ENCODE data around the gene FIZ1.

Gene FIZ1

GRCh38 chr19:55599468-55599841 lies at the start of gene FIZ1:
TSS of gene FIZ1 (minus strand) at chr19:55599517. CDS start at chr19:55597865, 1,652 bp downstream.
- DNase-seq (ENCODE audit: low read depth) = peak; percentile 92

GRCh38 chr19:55648585-55649267 lies 49.4 kb upstream of the FIZ1 start:
- DNase-seq (ENCODE audit: low read depth) = no peak

DNA sequence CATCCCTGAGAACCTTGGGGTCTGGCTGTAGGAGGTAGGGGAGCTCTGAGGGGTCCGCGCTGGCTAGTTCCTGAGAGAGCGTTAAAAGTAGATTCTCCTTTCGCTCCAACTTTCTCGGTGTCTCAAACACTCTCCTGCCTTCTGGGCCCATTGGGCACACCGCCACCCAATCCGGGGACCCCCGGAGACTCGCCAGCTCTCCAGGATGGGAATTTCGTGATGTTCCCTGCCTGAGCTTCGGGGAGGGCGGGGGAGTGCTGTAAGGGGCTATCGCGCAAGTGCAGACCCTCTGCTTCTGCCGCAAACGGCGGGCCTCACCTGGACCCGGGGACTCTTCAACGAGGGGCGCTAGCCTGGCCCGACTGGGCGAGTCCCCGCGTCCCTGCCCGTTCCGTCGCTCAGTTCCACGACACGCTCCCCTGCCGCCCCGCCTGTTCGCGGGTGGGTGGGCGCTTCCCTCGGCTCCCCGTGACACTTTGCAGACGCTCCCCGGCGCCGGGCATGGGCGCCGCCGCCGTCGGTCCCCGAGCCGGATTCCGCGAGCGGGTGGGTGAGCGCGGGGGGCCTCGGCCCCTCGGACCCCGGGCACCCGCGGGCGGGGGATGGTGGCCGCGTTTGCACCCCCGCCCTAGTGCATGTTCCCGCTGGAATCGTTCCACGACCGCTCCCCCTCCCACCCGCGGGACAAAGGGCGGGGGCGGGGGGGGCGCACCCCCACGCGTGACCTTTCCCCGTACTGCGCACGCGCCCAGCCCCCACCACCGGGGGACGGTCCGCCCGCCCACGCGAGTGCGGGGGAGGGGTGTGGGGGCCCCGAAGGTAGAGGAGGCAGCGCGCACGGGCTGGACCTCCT lies 48.6 kb upstream of the FIZ1 start, which contains the start of gene CCDC106:
CCDC106 (plus strand) TSS at position 481 of the 853 bp plus-strand sequence. CDS start 835 bp downstream, outside the sequence.
- no peak for DNase-seq (ENCODE audit: low read depth)

DNA sequence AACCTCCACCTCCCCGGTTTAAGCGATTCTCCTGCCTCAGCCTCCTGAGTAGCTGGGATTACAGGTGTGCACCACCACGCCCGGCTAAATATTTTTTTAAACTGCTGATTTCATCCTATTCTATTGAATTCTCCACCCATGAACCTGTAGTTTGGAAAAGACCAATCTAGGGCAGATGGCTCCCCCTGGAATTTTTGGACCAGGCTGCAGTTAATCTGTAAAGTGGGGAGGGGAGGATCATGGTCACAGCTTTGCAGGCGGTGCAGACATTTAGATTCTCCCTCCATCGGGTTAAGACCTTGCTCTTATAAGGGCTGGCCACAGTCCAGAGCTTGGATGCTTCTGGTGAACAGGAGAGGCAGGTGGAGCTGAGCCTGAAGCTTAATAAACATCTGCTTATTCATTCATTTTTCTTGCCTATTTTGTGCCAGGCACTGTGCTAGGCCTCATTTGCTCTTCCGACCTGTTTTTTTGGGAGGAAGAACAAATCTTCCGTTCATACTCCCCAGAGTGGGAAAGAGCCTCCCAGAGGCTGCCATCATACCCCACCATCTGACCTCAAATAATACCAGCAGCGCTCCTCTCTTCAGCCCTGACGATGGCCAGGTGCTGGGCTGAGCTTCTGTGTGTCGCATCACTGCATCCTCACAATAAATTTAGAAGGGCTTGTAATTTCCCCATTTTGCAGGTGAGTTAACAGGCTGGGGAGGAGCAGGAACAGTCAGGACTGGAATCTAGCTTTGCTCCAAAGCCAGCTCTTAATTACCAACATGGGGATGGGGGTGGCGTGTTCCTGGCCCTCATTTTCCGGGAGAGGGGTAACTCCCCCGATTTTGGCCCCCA lies 47.8 kb upstream of the FIZ1 start:
- DNase-seq (ENCODE audit: low read depth) = no peak

GRCh38 chr19:55645512-55645881 lies 46.2 kb upstream of the FIZ1 start:
- DNase-seq (ENCODE audit: low read depth) = no peak

- no peak for DNase-seq (ENCODE audit: low read depth)
Measured at GRCh38 chr19:55644842-55645511, 45.7 kb upstream of the FIZ1 start.

DNA sequence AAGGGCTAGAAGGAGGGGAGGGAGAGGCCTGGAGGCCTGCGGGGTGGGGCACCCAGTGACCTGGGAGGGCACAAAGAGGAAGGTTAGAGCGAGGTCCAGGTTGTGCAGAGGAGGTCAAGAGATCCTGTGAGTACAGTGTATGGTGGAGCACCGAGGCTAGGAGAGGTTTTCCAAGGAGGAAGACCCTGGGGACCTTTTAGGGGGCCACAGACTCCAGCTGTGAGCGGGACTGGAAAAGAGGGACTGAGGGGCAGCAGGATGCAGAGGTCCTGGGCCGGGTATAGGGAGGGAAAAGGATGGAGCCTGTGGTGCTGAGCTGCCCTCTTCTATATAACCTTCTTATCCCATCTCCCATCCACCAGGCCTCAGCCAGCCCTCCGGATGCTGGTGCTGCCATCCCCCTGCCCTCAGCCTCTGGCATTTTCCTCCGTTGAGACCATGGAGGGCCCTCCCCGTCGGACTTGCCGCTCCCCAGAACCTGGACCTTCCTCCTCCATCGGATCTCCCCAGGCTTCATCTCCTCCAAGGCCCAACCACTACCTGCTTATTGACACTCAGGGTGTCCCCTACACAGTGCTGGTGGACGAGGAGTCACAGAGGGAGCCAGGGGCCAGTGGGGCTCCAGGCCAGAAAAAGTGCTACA lies 45.0 kb upstream of the FIZ1 start:
- DNase-seq (ENCODE audit: low read depth) = no peak

- DNase-seq (ENCODE audit: low read depth) = no peak
Measured at GRCh38 chr19:55643887-55644176, 44.5 kb upstream of the FIZ1 start.

DNA sequence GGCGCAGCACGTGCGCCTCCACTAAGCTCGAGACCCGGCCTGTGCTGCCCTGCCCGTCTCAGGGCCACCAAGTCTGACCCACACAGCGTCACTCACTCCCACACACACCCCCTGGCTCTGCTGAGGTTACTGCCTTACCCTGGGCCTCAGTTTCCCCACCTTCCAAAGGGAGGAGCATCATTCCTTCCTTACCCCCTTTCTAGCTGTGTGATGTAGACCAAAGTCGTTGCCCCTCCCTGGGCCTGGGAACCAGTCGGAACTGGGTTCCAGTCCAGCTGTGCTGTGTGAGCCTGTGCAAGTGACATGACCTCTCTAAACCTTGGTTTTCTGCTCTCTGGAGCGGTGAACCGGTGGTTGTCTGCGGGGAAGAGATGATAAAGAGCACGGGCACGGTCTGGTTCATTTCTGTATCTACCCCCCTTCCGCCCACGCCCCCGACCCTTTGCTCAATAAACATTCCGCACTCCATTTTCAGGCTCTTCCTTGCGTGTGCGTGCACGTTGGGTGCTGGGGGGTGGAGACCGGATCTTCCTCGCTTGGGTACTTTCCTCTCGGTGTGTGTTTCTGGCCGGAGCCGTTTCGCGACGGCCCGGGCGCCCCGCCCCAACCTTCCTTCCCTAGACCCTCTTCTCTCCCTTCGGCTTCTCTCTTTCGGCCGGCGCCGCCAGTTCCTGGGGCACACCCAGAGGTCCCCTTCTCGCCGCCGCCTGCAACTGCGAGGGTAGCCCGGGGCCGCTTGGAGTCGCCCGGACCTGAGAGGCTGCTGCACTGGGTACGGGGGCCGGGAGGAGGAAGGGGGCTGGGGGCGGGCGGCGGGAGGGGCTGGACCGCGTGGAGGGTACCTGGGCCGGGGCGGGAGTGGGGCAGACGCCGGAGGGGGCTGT lies 43.9 kb upstream of the FIZ1 start, which contains the start of gene ZNF581:
ZNF581 (plus strand) TSS at position 647 of the 884 bp plus-strand sequence. CDS start 923 bp downstream, outside the sequence.
- DNase-seq (ENCODE audit: low read depth) = peak; percentile 71

DNA sequence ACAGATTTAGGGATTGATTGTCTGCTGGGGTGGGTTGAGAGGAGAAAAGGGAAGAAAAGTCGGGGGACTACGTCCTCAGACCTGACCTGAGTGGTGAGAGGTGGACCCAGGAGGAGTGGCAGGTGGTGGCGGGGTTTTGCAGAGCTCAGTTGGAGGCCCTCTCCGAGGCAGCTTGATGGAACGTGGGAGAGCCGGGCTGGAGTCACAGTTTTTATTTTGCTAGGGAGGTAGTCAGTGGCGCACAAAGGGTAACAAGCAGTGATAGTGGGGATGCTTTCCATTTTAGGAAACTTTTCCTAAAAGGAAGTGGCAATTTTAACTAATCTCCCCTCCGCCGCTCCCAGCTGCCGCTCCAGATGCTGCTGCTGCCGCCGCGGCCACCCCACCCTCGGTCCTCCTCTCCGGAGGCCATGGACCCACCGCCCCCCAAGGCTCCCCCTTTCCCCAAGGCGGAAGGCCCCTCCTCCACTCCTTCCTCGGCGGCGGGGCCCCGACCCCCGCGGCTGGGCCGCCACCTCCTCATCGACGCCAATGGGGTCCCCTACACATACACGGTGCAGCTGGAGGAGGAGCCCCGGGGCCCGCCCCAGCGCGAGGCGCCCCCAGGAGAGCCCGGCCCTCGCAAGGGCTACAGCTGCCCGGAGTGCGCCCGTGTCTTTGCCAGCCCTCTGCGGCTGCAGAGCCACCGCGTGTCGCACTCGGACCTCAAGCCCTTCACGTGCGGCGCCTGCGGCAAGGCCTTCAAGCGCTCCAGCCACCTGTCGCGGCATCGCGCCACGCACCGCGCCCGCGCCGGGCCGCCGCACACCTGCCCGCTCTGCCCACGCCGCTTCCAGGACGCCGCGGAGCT lies 43.1 kb upstream of the FIZ1 start:
- DNase-seq (ENCODE audit: low read depth) = no peak

- DNase-seq (ENCODE audit: low read depth) = no peak
Measured at GRCh38 chr19:55641426-55642152, 42.3 kb upstream of the FIZ1 start.

DNA sequence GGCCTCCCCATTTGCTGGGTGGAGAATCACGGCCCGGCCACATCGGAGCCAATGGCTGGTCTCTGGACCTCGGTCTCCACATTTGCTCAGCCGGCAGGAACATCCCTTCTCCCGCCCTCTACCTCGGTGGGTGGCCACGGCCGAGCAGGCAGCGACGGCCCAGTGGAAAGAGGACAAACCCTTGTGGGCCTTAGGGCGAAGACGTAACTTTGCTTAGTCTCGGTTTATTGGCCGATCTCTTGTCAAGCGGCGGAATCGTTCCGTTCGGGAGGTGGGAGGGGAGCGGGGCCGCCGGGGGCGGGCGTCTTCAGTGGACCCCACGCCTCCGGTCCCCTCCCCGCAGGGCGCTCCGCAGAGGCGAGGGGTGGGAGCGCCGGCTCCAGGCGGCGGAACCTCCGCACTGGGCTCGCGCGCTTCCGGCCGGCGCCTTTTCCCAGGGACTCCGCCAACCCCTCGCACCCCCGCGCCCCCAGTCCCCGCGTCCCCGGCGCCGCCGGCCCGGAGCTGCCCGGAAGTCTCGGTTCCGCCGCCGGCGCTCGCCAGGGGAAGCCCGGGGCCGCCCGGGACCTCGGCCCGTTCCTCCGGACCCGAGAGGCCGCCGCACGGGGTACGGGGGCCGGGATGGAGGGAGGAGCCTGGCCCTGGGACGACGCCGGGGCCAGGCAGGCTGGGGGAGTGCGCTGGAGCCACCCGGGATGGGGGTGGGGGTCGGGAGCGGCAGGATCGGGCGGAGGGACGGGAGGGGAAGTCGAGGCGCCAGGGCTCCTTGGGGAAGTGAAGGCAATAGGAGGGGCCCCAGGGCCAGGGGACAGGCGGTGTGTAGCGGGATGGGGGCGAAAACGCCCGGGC lies 41.5 kb upstream of the FIZ1 start, which contains the start of gene ZNF580:
ZNF580 (plus strand) TSS at position 426 of the 849 bp plus-strand sequence. CDS start 1,507 bp downstream, outside the sequence.
- DNase-seq (ENCODE audit: low read depth) = peak; percentile 39

DNA sequence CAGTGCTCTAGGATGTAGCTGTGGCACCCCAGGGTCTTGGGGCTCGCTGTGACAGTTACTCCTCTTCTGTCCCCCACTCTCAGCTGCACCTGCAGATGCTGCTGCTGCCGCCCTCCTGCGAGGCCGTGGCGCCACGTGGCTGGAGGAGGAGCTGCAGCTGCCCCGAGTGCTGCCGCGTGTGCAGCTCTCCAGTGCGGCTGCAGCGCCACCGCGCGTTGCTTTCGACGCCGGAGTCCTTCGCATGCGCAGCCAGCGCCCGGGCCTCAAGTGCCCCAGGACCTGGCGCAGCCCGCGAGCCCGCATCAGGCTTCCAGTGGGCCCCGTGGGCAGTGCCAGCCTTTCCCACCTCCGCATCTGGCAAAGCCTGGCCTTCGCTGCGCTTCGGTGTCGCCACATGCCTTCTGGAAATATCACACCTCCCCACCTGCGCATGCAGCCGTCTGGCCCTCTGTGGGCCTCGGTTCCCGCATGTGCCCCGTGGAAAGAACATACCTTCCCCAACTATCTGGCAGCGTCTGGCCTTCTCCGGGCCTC lies 40.8 kb upstream of the FIZ1 start:
- DNase-seq (ENCODE audit: low read depth) = no peak

GRCh38 chr19:55638864-55639359 lies 39.6 kb upstream of the FIZ1 start:
- DNase-seq (ENCODE audit: low read depth) = peak; percentile 33

DNA sequence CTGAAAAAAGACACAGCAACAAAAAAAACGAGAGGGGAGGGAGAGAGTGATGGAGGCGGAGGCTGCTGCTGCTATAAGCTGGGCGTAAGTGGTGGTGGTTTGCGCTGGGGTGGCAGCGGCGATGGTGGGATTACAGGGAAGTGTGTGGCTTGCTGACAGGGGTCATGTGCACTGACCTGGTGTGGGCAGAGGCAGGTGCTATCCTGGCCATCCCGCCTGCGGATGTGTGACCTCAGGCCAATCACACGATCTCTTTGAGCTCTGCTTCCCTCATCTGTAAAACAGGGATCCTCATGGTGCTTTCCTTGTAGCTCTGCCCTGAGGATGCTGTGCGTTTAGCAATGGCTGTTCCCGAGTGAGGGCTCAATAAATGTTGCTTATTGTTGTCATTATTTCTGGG lies 38.2 kb upstream of the FIZ1 start:
- no peak for DNase-seq (ENCODE audit: low read depth)

DNA sequence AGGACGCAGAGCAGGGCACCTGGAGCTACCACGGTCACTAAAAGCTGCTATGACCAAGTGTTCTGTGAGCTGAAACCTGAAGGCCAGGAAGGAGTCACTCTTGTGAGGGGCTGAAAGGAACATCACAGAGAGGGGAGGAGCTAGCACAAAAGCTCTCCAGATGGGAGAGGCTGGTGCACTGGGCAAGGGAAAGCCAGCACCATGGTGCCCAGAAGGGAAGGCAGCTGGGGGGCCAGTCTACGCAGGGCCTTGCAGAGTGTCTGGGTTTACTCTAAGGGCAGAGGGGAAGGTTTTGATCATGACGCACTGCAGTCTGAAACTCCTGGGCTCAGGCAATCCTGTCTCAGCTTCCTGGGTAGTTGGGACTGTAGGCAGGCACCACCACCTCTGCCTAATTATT lies 37.4 kb upstream of the FIZ1 start:
- DNase-seq (ENCODE audit: low read depth) = no peak

DNA sequence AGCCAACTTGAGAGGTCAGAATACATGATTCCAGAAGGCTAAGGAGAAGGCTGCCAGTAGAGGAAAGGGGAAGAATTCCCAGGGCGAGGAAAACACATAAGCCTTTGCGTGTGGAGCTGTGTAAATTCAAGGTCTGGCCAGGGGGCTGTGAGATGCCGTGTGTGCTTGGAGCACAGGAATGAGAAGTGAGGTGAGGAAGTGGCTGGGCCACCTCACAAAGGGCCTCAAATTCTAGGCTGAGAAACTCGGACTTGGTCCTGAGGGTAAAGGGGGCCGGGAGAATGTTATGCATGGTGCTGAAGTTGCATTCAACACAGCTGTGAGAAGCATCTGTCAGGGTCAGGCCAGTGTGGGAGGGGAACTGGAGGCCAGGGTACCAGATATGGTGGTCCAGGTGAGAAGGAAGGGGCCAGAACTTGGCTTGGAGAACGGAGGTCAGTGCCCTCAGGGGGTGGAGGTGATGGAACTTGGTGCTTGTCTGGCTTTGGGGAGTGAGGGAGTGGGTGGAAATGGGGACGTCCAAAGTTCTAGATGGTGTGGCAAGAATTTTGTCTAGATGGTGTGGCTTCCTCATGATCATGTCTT lies 36.6 kb upstream of the FIZ1 start:
- DNase-seq (ENCODE audit: low read depth) = no peak

Data from stimulated activated CD8-positive, alpha-beta memory T cell treated with anti-CD3 and anti-CD28 coated beads, Interleukin-7, amount 100 ng/mL, for 24 hours (primary cell).